ENCODE measurements around the gene OLFML3. TPM values are rescaled to one million over a fixed set of nuclear protein-coding genes. Genes with fewer than 3 reads are reported as not detected.

Gene OLFML3
- total RNA-seq, 1 donor from 2014 or later, result 1.6 TPM

GRCh38 chr1:113934511-113935055, 44.7 kb upstream of the OLFML3 start:
- no peaks in the 10 kb centered on the region for H3K36me3 ChIP-seq (ENCODE audit: control insufficient read depth, insufficient read depth, low read length)
- no peak for FAIRE-seq
- H3K27me3 ChIP-seq (ENCODE audit: control insufficient read depth, insufficient read depth, low read length), result no peaks in the 10 kb centered on the region
- H3K4me3 ChIP-seq (ENCODE audit: low read depth, low read length), result no peak overlapping the region
- TF ChIP-seq, protein P1, sequence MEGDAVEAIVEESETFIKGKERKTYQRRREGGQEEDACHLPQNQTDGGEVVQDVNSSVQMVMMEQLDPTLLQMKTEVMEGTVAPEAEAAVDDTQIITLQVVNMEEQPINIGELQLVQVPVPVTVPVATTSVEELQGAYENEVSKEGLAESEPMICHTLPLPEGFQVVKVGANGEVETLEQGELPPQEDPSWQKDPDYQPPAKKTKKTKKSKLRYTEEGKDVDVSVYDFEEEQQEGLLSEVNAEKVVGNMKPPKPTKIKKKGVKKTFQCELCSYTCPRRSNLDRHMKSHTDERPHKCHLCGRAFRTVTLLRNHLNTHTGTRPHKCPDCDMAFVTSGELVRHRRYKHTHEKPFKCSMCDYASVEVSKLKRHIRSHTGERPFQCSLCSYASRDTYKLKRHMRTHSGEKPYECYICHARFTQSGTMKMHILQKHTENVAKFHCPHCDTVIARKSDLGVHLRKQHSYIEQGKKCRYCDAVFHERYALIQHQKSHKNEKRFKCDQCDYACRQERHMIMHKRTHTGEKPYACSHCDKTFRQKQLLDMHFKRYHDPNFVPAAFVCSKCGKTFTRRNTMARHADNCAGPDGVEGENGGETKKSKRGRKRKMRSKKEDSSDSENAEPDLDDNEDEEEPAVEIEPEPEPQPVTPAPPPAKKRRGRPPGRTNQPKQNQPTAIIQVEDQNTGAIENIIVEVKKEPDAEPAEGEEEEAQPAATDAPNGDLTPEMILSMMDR (IDR thresholded peaks at IDR 0.05; ENCODE audit: insufficient read depth, low read length, severe bottlenecking), result no peak
- no peak for DNase-seq (ENCODE audit: low read depth)

GRCh38 chr1:113935176-113935575, 44.1 kb upstream of the OLFML3 start:
- H3K36me3 ChIP-seq (ENCODE audit: control insufficient read depth, insufficient read depth, low read length), result no peaks in the 10 kb centered on the region
- no peak overlapping the region for H3K4me3 ChIP-seq (ENCODE audit: low read depth, low read length)
- no peak for DNase-seq (ENCODE audit: low read depth)
- no peak for FAIRE-seq
- TF ChIP-seq, protein P1 (IDR thresholded peaks at IDR 0.05; ENCODE audit: insufficient read depth, low read length, severe bottlenecking), result no peak
- no peaks in the 10 kb centered on the region for H3K27me3 ChIP-seq (ENCODE audit: control insufficient read depth, insufficient read depth, low read length)

DNA sequence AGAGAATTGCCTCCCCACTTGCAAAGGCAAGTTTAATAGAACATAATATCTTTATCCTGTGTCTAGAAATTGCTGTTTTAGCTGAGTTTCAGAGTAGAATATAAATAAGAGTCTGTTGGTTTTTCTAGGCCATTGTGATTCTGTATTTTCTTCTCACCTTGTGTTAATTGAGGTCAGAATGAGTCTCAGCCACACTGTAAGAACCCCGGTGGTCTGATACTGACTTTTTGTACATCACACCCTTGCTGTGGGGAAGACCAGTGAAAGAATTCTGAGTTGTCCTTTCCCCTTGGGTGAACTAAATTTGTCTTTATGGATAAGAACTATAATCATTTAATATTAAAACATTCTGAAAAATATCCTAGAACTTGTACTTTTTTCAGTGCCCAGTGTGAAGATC, 43.3 kb upstream of the OLFML3 start:
- Histone ChIP-seq H3K4me3 (ENCODE audit: low read depth, low read length) (no peak overlapping the region), H3K36me3 (ENCODE audit: control insufficient read depth, insufficient read depth, low read length) (peaks cover 5% of the 10 kb centered on the region), H3K27me3 (ENCODE audit: control insufficient read depth, insufficient read depth, low read length) (no peaks in the 10 kb centered on the region)
- TF ChIP-seq, protein P1 (IDR thresholded peaks at IDR 0.05; ENCODE audit: insufficient read depth, low read length, severe bottlenecking), result no peak
- no peak for FAIRE-seq
- DNase-seq (ENCODE audit: low read depth), result no peak

- TF ChIP-seq, protein P1 (IDR thresholded peaks at IDR 0.05; ENCODE audit: insufficient read depth, low read length, severe bottlenecking), result no peak
- FAIRE-seq, result no peak
- H3K27me3 ChIP-seq (ENCODE audit: control insufficient read depth, insufficient read depth, low read length), result no peaks in the 10 kb centered on the region
- H3K4me3 ChIP-seq (ENCODE audit: low read depth, low read length), result no peak overlapping the region
- H3K36me3 ChIP-seq (ENCODE audit: control insufficient read depth, insufficient read depth, low read length), result peaks cover 9% of the 10 kb centered on the region
- DNase-seq (ENCODE audit: low read depth), result peak; percentile 47
Measured at GRCh38 chr1:113937146-113937545, 42.1 kb upstream of the OLFML3 start.

- TF ChIP-seq, protein P1 (IDR thresholded peaks at IDR 0.05; ENCODE audit: insufficient read depth, low read length, severe bottlenecking), result no peak
- FAIRE-seq (no peak), DNase-seq (ENCODE audit: low read depth) (no peak)
- Histone ChIP-seq H3K27me3 (ENCODE audit: control insufficient read depth, insufficient read depth, low read length) (no peaks in the 10 kb centered on the region), H3K36me3 (ENCODE audit: control insufficient read depth, insufficient read depth, low read length) (peaks cover 9% of the 10 kb centered on the region), H3K4me3 (ENCODE audit: low read depth, low read length) (no peak overlapping the region)
Measured at GRCh38 chr1:113938192-113938591, 41.1 kb upstream of the OLFML3 start.

All from bronchial epithelial cell (primary cell).